ENCODE measurements around the gene WDR6. TPM values are rescaled to one million over a fixed set of nuclear protein-coding genes. Genes with fewer than 3 reads are reported as not detected.

The WDR6 gene
- total RNA-seq, 2 experiments from 2014 or later = 101 to 128 TPM

DNA sequence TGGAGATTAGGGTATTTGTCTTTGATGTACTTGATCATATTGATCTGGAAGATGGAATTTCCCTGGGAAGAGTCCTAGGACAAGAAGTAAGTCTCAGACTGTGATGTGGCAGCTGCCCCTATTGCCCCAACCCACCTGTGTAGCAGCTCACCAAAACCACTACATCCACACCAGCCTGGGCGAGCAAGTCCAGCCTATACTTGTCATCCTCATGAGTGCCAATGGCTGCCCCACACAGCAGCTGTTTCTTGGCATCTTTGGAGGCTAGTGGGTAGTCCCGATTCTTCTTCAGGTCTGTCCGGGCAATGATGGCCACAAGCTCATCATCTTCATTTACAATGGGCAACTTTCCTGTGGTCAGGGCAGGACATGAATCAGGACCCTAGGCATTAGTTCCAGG, 19.3 kb downstream of the WDR6 start:
- H3K4me3 ChIP-seq (ENCODE audit: low read depth, low read length, poor library complexity, severe bottlenecking) = no peak overlapping the region
- no peak overlapping the region for H2AFZ ChIP-seq (ENCODE audit: low read length)
- H3K36me3 ChIP-seq (ENCODE audit: insufficient read depth, low read length) = peaks cover 81% of the 10 kb centered on the region
- H3K4me1 ChIP-seq (ENCODE audit: insufficient read depth, low read length, poor library complexity, severe bottlenecking) = peaks cover 62% of the 10 kb centered on the region
- H3K27ac ChIP-seq (ENCODE audit: low read depth, low read length, poor library complexity, severe bottlenecking) = no peak overlapping the region
- TF ChIP-seq EZH2phosphoT487 (IDR thresholded peaks at IDR 0.05; ENCODE audit: borderline replicate concordance, low read depth, low read length) (no peak), CTCF (conservative IDR thresholded peaks at IDR 0.05; ENCODE audit: low read length) (no peak)
- ChIA-PET CTCF (ENCODE audit: unreplicated experiment) (no interaction called here), POLR2A (no interaction called here)
- H3K4me2 ChIP-seq (ENCODE audit: low read length) = peak overlapping the region; percentile 17
- no peaks in the 10 kb centered on the region for H3K9me3 ChIP-seq (ENCODE audit: low read length)
- intact Hi-C loops (cut with micrococcal nuclease; ENCODE audit: unreplicated experiment) = loop anchor here (5.0 kb wide), 1 partner anchor 131 kb away; no protein-coding TSS in a partner anchor
- DNase-seq (ENCODE audit: low spot score) = no peak
- H4K20me1 ChIP-seq (ENCODE audit: insufficient read depth, low read length) = 0 out of 2 replicates have a peak, but pooled peaks cover 4% of the 10 kb centered on the region
- no peaks in the 10 kb centered on the region for H3K9me2 ChIP-seq (ENCODE audit: insufficient read depth, low read length)
- H3K79me2 ChIP-seq (ENCODE audit: insufficient read depth, low read depth, low read length) = peaks cover 41% of the 10 kb centered on the region
- no TSS peak for BruUV-seq (replicated peaks)

- POLR2A ChIA-PET = no interaction called here
- H3K79me2 ChIP-seq (ENCODE audit: insufficient read depth, low read depth, low read length) = peaks cover 36% of the 10 kb centered on the region
Observed at GRCh38 chr3:49027634-49028033, 20.4 kb downstream of the WDR6 start.

More at GRCh38 chr3:49027634-49028033, 20.4 kb downstream of the WDR6 start:
- BruUV-seq (replicated peaks) = no TSS peak
- peak overlapping the region; percentile 80 for H3K4me3 ChIP-seq (ENCODE audit: low read depth, low read length, poor library complexity, severe bottlenecking)
- peak overlapping the region; percentile 8 for H3K27ac ChIP-seq (ENCODE audit: low read depth, low read length, poor library complexity, severe bottlenecking)
- H3K4me2 ChIP-seq (ENCODE audit: low read length) = peak overlapping the region; percentile 91
- no peaks in the 10 kb centered on the region for H3K9me2 ChIP-seq (ENCODE audit: insufficient read depth, low read length)
- peaks cover 88% of the 10 kb centered on the region for H3K36me3 ChIP-seq (ENCODE audit: insufficient read depth, low read length)
- no peak for DNase-seq (ENCODE audit: low spot score)
- H3K4me1 ChIP-seq (ENCODE audit: insufficient read depth, low read length, poor library complexity, severe bottlenecking) = peaks cover 62% of the 10 kb centered on the region
- intact Hi-C loops (cut with micrococcal nuclease; ENCODE audit: unreplicated experiment) = loop anchor here (5.0 kb wide), 1 partner anchor 130 kb away; no protein-coding TSS in a partner anchor
- no peaks in the 10 kb centered on the region for H3K9me3 ChIP-seq (ENCODE audit: low read length)
- H2AFZ ChIP-seq (ENCODE audit: low read length) = no peak overlapping the region
- CTCF ChIA-PET (ENCODE audit: unreplicated experiment) = no interaction called here
- H4K20me1 ChIP-seq (ENCODE audit: insufficient read depth, low read length) = 0 out of 2 replicates have a peak, but pooled peaks cover 4% of the 10 kb centered on the region
- TF ChIP-seq CTCF (conservative IDR thresholded peaks at IDR 0.05; ENCODE audit: low read length) (no peak), EZH2phosphoT487 (IDR thresholded peaks at IDR 0.05; ENCODE audit: borderline replicate concordance, low read depth, low read length) (no peak)

Data from OCI-LY7 (cell line).